Measurements from ENCODE around the gene TAF3.
"Not testable (repeated sequence)": the region's sequence is repeated elsewhere in the genome, so short reads cannot be mapped to it uniquely, and the experiment has no call there.

The TAF3 gene

GRCh38 chr10:7818295-7819120 lies at the start of gene TAF3:
Gene TAF3 (plus strand): TSS chr10:7818505. CDS start chr10:7818710, 205 bp downstream.
- peak; percentile 89 for DNase-seq

- no peak for DNase-seq
Measured at GRCh38 chr10:7773845-7774801, 44.2 kb upstream of the TAF3 start.

GRCh38 chr10:7776777-7777176 lies 41.5 kb upstream of the TAF3 start:
- no peak for DNase-seq

- not testable (repeated sequence) for DNase-seq
Measured at GRCh38 chr10:7782194-7782593, 36.1 kb upstream of the TAF3 start.

GRCh38 chr10:7786430-7786829 lies 31.9 kb upstream of the TAF3 start:
- no peak for DNase-seq

- no peak for DNase-seq
Measured at GRCh38 chr10:7787150-7787856, 31.0 kb upstream of the TAF3 start.

GRCh38 chr10:7787857-7788638 lies 30.3 kb upstream of the TAF3 start, which contains the start of the genes ATP5F1C and KIN:
Gene ATP5F1C (plus strand): TSS chr10:7788177. CDS start chr10:7788208, 31 bp downstream.
Gene KIN (minus strand): TSS chr10:7787993. CDS start chr10:7787933, 60 bp downstream.
- DNase-seq = peak; percentile 97

GRCh38 chr10:7788639-7789286 lies 29.5 kb upstream of the TAF3 start:
- no peak for DNase-seq

GRCh38 chr10:7789390-7789789 lies 28.9 kb upstream of the TAF3 start:
- DNase-seq = no peak

- no peak for DNase-seq
Measured at GRCh38 chr10:7792541-7792940, 25.8 kb upstream of the TAF3 start.

- DNase-seq = no peak
Measured at GRCh38 chr10:7794251-7795026, 23.9 kb upstream of the TAF3 start.

- DNase-seq = no peak
Measured at GRCh38 chr10:7795605-7796004, 22.7 kb upstream of the TAF3 start.

GRCh38 chr10:7797582-7797981 lies 20.7 kb upstream of the TAF3 start:
- DNase-seq = no peak

GRCh38 chr10:7802606-7803005 lies 15.7 kb upstream of the TAF3 start:
- DNase-seq = no peak

GRCh38 chr10:7804216-7804615 lies 14.1 kb upstream of the TAF3 start:
- no peak for DNase-seq

GRCh38 chr10:7804741-7805140 lies 13.6 kb upstream of the TAF3 start:
- no peak for DNase-seq

- no peak for DNase-seq
Measured at GRCh38 chr10:7808686-7809267, 9.5 kb upstream of the TAF3 start.

GRCh38 chr10:7810443-7810842 lies 7.9 kb upstream of the TAF3 start:
- no peak for DNase-seq

GRCh38 chr10:7811000-7811399 lies 7.3 kb upstream of the TAF3 start:
- DNase-seq = no peak

- not testable (repeated sequence) for DNase-seq
Measured at GRCh38 chr10:7811743-7812142, 6.6 kb upstream of the TAF3 start.
